ENCODE results near the gene SLC16A5. TPM values are rescaled to one million over a fixed set of nuclear protein-coding genes. Genes with fewer than 3 reads are reported as not detected.
"Not testable (repeated sequence)": the region's sequence is repeated elsewhere in the genome, so short reads cannot be mapped to it uniquely, and the experiment has no call there.

Gene SLC16A5
- total and polyA plus RNA-seq, 8 donors, result 2.2 to 8.8 (median 4.4) TPM

GRCh38 chr17:75065562-75066151 is 22.1 kb upstream of the SLC16A5 start:
- TF ChIP-seq, protein P1, sequence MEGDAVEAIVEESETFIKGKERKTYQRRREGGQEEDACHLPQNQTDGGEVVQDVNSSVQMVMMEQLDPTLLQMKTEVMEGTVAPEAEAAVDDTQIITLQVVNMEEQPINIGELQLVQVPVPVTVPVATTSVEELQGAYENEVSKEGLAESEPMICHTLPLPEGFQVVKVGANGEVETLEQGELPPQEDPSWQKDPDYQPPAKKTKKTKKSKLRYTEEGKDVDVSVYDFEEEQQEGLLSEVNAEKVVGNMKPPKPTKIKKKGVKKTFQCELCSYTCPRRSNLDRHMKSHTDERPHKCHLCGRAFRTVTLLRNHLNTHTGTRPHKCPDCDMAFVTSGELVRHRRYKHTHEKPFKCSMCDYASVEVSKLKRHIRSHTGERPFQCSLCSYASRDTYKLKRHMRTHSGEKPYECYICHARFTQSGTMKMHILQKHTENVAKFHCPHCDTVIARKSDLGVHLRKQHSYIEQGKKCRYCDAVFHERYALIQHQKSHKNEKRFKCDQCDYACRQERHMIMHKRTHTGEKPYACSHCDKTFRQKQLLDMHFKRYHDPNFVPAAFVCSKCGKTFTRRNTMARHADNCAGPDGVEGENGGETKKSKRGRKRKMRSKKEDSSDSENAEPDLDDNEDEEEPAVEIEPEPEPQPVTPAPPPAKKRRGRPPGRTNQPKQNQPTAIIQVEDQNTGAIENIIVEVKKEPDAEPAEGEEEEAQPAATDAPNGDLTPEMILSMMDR (IDR thresholded peaks at IDR 0.05), result no peak
- 79 to 82% methylated on average over 6 of the region's 6 CpGs for WGBS, 2 donors
- DNase-seq (peak in 1 of 6 donors; percentile 2), ATAC-seq (peak in 1 of 4 donors; percentile 46), FAIRE-seq (no peak)
- Histone ChIP-seq H3K36me3 (peaks cover 2 to 22% (median 14%) of the 10 kb centered on the region in 3 donors), H3K4me1 (no peaks in the 10 kb centered on the region), H3K4me3 (no peak overlapping the region), H3K9me3 (no peaks in the 10 kb centered on the region), H3K27ac (no peak overlapping the region), H3K27me3 (no peaks in the 10 kb centered on the region)
- intact Hi-C loops (cut with DNase I), result no loop called here

DNA sequence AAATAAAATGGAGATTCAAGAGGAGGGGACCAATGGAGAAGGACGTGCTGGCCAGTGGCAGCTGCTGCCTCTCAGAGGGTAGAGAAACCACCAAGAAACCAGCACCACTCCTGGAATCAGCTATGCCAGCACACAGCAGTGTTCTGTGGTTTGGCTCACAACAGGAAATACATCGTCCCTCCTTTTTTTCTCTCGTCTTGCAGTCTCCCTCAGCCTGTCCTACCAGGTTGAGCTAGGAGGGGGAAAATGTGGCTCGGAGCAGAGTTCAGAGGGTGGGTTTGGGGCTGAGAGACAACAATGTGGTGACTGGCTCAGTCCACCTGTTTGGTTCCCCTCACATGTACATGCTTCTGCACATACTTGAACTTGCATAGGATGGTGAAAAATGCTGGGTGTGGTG is 19.9 kb upstream of the SLC16A5 start:
- Histone ChIP-seq H3K27me3 (no peaks in the 10 kb centered on the region), H3K36me3 (peaks cover 2 to 16% (median 14%) of the 10 kb centered on the region in 3 donors), H3K4me3 (no peak overlapping the region), H3K9me3 (no peaks in the 10 kb centered on the region), H3K27ac (no peak overlapping the region), H3K4me1 (no peaks in the 10 kb centered on the region)
- no peak for ATAC-seq
- FAIRE-seq, result no peak
- DNase-seq, result peak in 1 of 6 donors; percentile 2
- TF ChIP-seq, protein P1 (IDR thresholded peaks at IDR 0.05), result no peak
- intact Hi-C loops (cut with DNase I), result no loop called here
- 65 to 74% methylated on average over 4 of the region's 4 CpGs for whole genome bisulfite sequencing, 2 donors

GRCh38 chr17:75068750-75069149 is 19.0 kb upstream of the SLC16A5 start:
- 76 to 77% methylated on average over 8 of the region's 8 CpGs for WGBS, 2 donors
- Histone ChIP-seq H3K4me3 (no peak overlapping the region), H3K27me3 (no peaks in the 10 kb centered on the region), H3K4me1 (no peaks in the 10 kb centered on the region), H3K9me3 (no peaks in the 10 kb centered on the region), H3K36me3 (peaks cover 0 to 8% (median 7%) of the 10 kb centered on the region in 3 donors), H3K27ac (no peak overlapping the region)
- intact Hi-C loops (cut with DNase I), result no loop called here
- no peak for ATAC-seq
- no peak for DNase-seq
- TF ChIP-seq, protein P1 (IDR thresholded peaks at IDR 0.05), result no peak
- FAIRE-seq, result no peak

DNA sequence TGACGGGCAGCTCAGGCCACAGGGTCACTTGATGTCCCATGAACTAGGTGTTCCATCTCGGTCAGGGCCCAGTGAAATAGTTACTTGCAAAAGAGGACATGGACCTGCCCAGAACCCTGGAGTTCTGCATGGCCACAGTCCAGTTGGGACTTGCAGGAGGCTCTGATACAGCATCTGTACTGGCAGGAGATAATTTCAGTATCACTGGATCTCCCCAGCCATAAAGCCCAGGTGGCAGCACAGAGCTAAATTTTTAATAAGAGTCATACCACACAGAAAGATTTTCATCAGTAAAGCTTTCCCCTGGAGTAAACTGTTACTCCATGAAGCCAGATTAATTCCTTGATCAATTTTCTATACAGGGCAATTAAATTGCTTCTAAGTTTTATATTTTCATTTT is 18.0 kb upstream of the SLC16A5 start:
- WGBS, 2 donors, result 87 to 92% methylated on average over 2 of the region's 2 CpGs

DNA sequence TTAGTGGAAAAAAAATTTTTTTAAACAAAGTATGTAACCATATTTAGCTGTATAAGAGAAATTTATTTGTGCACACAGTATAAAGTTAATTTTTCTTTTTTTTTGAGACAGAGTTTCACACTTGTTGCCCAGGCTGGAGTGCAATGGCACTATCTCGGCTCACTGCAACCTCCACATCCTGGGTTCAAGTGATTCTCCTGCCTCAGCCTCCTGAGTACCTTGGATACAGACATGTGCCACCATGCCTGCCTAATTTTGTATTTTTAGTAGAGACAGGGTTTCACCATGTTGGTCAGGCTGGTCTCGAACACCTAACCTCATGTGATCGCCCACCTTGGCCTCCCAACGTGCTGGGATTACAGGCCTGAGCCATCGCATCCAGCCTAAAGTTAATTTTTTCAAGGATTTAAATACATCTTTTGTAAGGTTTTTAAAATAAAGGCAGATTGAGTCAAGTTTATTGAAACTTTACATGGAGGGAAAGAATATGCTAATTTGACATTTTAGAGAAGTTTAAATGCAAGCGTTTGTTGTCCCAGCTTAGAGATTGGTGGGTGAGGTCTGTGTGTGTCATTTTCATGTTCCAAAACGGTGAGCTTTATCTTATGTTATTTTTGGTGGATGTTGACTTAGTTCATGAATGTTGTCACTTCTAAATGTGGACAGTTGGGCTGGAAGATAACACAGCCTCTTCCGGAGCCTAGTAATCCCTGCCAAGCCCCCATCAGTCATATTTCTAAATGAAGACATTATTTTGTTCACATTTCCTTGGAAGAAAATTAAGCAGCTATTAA is 16.1 kb upstream of the SLC16A5 start:
- H3K27me3 ChIP-seq; H3K4me1 ChIP-seq; FAIRE-seq; H3K27ac ChIP-seq; DNase-seq; H3K36me3 ChIP-seq; H3K4me3 ChIP-seq; intact Hi-C loops (cut with DNase I); H3K9me3 ChIP-seq; ATAC-seq: not testable (repeated sequence)
- 77 to 80% methylated on average over 8 of the region's 8 CpGs for WGBS, 2 donors

More for the DNA sequence above, 18.0 kb upstream of the SLC16A5 start:
- no peak overlapping the region for H3K4me3 ChIP-seq
- H3K27me3 ChIP-seq, result no peaks in the 10 kb centered on the region
- intact Hi-C loops (cut with DNase I), result no loop called here
- no peaks in the 10 kb centered on the region for H3K36me3 ChIP-seq
- FAIRE-seq (no peak), DNase-seq (peak in 1 of 6 donors; percentile 12), ATAC-seq (peak in 2 of 4 donors; percentile 40 to 54)
- no peaks in the 10 kb centered on the region for H3K9me3 ChIP-seq
- no peaks in the 10 kb centered on the region for H3K4me1 ChIP-seq
- no peak overlapping the region for H3K27ac ChIP-seq
- TF ChIP-seq, protein P1 (IDR thresholded peaks at IDR 0.05), result no peak

DNA sequence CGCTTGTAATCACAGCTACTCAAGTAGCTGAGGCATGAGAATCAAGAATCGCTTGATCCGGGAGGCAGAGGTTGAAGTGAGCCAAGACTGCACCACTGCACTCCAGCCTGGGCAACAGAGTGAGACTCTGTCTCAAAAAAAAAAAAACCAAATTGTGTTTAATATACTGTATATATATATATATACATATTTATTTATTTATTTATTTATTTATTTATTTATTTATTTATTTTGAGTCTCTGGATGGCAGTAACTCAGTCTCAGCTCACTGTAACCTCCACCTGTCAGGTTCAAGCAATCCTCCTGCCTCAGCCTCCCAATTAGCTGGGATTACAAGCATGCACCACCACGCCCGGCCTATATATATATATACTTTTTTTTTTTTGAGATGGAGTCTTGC is 14.8 kb upstream of the SLC16A5 start:
- H3K36me3 ChIP-seq; H3K9me3 ChIP-seq; H3K4me1 ChIP-seq; ATAC-seq; H3K27ac ChIP-seq; FAIRE-seq; H3K27me3 ChIP-seq; intact Hi-C loops (cut with DNase I); H3K4me3 ChIP-seq; DNase-seq: not testable (repeated sequence)
- 96 to 98% methylated on average over 5 of the region's 5 CpGs for WGBS, 2 donors

Measured in pancreas (tissue), 10 donors.